HepG2 (cell line): ENCODE results near the gene SPOCD1. TPM values are rescaled to one million over a fixed set of nuclear protein-coding genes. Genes with fewer than 3 reads are reported as not detected.

Experiments
- CEBPB ChIP-seq: IDR thresholded peaks from 2 replicates; pipeline ENCODE4 v1.6.1; 2011; ENCODE audit warnings: low read depth, low read length, improper control_type of control experiment, borderline replicate concordance
- EED ChIP-seq: sonication (generic); formaldehyde crosslinking; IDR thresholded peaks from 2 replicates; pipeline ENCODE4 v1.5.0; 2020; ENCODE audit warnings: mild to moderate bottlenecking, missing genetic modification reagents
- ELF4 ChIP-seq: sonication (generic); formaldehyde crosslinking; IDR thresholded peaks from 2 replicates; pipeline ENCODE4 v1.5.0; 2020; ENCODE audit warnings: missing genetic modification reagents, mild to moderate bottlenecking, moderate library complexity, borderline replicate concordance
- GABPA ChIP-seq, 2 experiments: IDR thresholded peaks; 2 replicates each; pipeline ENCODE4 v1.6.1; 2011 to 2016; ENCODE audit warnings: low read depth in 2 of 2, low read length in 1 of 2, missing biosample characterization in 1 of 2, missing genetic modification characterization in 1 of 2
- HDAC6 ChIP-seq: fragments of 200-600 bp; sonication (generic); IDR thresholded peaks from 2 replicates; pipeline ENCODE4 v1.7.0; 2017; ENCODE audit warnings: mild to moderate bottlenecking, antibody characterized with exemption, low read length, low read depth
- HMGA1 ChIP-seq: sonication (generic); formaldehyde crosslinking; conservative IDR thresholded peaks from 2 replicates; pipeline ENCODE4 v1.4.0; 2020; ENCODE audit warnings: missing genetic modification reagents
- KLF6 ChIP-seq: IDR thresholded peaks from 2 replicates; pipeline ENCODE4 v1.8.0; 2016; ENCODE audit warnings: missing biosample characterization, missing genetic modification reagents
- POGZ ChIP-seq: sonication (generic); formaldehyde crosslinking; IDR thresholded peaks from 2 replicates; pipeline ENCODE4 v1.4.0; 2020; ENCODE audit warnings: mild to moderate bottlenecking, missing genetic modification reagents
- SMAD9 ChIP-seq: sonication (generic); formaldehyde crosslinking; IDR thresholded peaks from 2 replicates; pipeline ENCODE4 v1.5.1; 2020; ENCODE audit warnings: mild to moderate bottlenecking, missing genetic modification reagents
- ZFX ChIP-seq: sonication (generic); formaldehyde crosslinking; IDR thresholded peaks from 2 replicates; pipeline ENCODE4 v1.4.0; 2020; ENCODE audit warnings: mild to moderate bottlenecking, low read depth, missing genetic modification reagents, moderate library complexity
- ZKSCAN1 ChIP-seq: fragments of 150-350 bp; IDR thresholded peaks from 2 replicates; pipeline ENCODE4 v1.6.1; 2014; ENCODE audit warnings: low read length
- ZKSCAN5 ChIP-seq: sonication (generic); formaldehyde crosslinking; IDR thresholded peaks from 2 replicates; pipeline ENCODE4 v1.5.1; 2020; ENCODE audit warnings: mild to moderate bottlenecking, missing genetic modification reagents
- ZMAT3 ChIP-seq: sonication (generic); formaldehyde crosslinking; conservative IDR thresholded peaks from 2 replicates; pipeline ENCODE4 v1.7.0; 2021; ENCODE audit warnings: missing genetic modification reagents
- ZNF180 ChIP-seq: sonication (generic); formaldehyde crosslinking; IDR thresholded peaks from 2 replicates; pipeline ENCODE4 v1.4.0; 2020; ENCODE audit warnings: low read depth, missing genetic modification reagents, borderline replicate concordance
- ZNF326 ChIP-seq: sonication (generic); formaldehyde crosslinking; IDR thresholded peaks from 2 replicates; pipeline ENCODE4 v1.4.0; 2020; ENCODE audit warnings: missing genetic modification reagents, borderline replicate concordance
- ZNF468 ChIP-seq: sonication (generic); formaldehyde crosslinking; IDR thresholded peaks from 2 replicates; pipeline ENCODE4 v1.8.0; 2022; ENCODE audit warnings: mild to moderate bottlenecking, moderate library complexity, missing genetic modification reagents
- ZNF713 ChIP-seq: sonication (generic); formaldehyde crosslinking; IDR thresholded peaks from 2 replicates; pipeline ENCODE4 v1.4.0; 2020; ENCODE audit warnings: mild to moderate bottlenecking, missing genetic modification reagents
- ZNF772 ChIP-seq: sonication (generic); formaldehyde crosslinking; IDR thresholded peaks from 2 replicates; pipeline ENCODE4 v1.5.0; 2020; ENCODE audit warnings: mild to moderate bottlenecking, missing genetic modification reagents
- ZNF878 ChIP-seq: sonication (generic); formaldehyde crosslinking; IDR thresholded peaks from 2 replicates; pipeline ENCODE4 v1.8.1; 2023; ENCODE audit warnings: mild to moderate bottlenecking, missing genetic modification reagents, moderate library complexity
- polyA plus RNA-seq, 8 experiments: library from polyadenylated mRNA; depleted of rRNA in 3 of 8; stranded (reverse) in 7 of 8; unstranded in 1 of 8; fragments of >200 nt; fragmentation: Illumina TruSeq in 4 of 8; extraction: Trizol in 4 of 8; gene quantifications; 2 replicates each; pipeline versions ENCODE4 v1.2.1 to v1.2.3, GENCODE V29; 2011 to 2016; ENCODE audit warnings: low read depth in 4 of 8, missing spikeins in 1 of 8, mixed read lengths in 1 of 8; ENCODE audit not compliant: insufficient read depth in 1 of 8
- total RNA-seq, 5 experiments: library from RNA; depleted of rRNA; stranded (reverse); fragments of >200 nt; fragmentation: Illumina TruSeq; extraction: Trizol; gene quantifications; 2 replicates each; pipeline ENCODE4 v1.2.3, GENCODE V29; 2016; ENCODE audit warnings: low read depth in 1 of 5
- TF ChIP-seq, protein P1 (sequence below): IDR thresholded peaks from 2 replicates; pipeline ENCODE4 v1.6.1; 2016
- TF ChIP-seq, protein P2 (sequence below): sonication (generic); formaldehyde crosslinking; IDR thresholded peaks from 2 replicates; pipeline ENCODE4 v1.5.0; 2020; ENCODE audit warnings: mild to moderate bottlenecking, low read depth, missing genetic modification reagents, borderline replicate concordance
- TF ChIP-seq, protein P3 (sequence below): sonication (generic); formaldehyde crosslinking; IDR thresholded peaks from 2 replicates; pipeline ENCODE4 v1.4.0; 2020; ENCODE audit warnings: missing genetic modification reagents, mild to moderate bottlenecking, borderline replicate concordance
- TF ChIP-seq, protein P4 (sequence below): sonication (generic); formaldehyde crosslinking; IDR thresholded peaks from 2 replicates; pipeline ENCODE4 v1.4.0; 2020; ENCODE audit warnings: missing genetic modification reagents

SPOCD1 gene
- total and polyA plus RNA-seq, 2 of the 13 experiments (the other 11 are each of a cell fraction or from before 2014, with no cell fraction given) = 0.24 to 0.29 TPM

DNA sequence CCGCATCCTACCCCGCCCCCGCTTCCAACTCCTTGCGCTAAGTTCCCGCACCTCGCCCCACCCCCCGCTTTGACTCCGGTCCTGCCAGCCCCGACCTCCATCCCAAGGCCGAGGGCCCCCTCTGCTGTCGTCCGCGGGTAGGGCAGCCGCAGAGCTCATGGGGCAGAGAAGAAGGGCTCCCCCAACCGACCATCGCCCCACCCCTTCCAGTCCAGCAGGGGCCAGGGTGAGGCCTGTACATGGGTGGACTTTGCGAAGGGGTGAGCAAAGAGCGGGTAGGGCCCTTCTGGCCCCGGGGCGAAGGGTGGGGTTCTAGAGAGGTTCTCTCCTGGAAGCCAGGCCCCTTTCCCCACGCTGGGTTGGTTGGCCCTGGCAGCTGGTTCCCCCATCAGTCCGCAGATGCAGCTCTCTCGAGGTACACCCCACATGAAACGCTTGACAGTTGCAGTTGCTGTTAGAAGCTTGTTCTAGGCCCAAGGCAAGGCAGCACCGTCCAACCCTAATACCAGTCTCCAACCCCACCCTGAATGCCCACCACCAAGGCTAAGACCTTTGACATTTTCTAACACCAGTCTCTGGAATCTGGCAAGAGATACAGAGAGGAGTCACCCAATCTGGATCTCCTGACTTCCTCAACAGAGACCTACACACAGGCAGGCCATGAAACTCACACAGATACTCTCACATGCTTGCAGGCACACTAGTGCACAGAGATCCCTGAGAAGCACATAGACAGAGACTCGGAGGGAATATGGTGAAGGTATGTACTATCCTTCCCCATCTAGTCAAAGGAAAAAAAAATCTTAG is 26.4 kb downstream of the SPOCD1 start (continued):
- TF ChIP-seq, protein P1, sequence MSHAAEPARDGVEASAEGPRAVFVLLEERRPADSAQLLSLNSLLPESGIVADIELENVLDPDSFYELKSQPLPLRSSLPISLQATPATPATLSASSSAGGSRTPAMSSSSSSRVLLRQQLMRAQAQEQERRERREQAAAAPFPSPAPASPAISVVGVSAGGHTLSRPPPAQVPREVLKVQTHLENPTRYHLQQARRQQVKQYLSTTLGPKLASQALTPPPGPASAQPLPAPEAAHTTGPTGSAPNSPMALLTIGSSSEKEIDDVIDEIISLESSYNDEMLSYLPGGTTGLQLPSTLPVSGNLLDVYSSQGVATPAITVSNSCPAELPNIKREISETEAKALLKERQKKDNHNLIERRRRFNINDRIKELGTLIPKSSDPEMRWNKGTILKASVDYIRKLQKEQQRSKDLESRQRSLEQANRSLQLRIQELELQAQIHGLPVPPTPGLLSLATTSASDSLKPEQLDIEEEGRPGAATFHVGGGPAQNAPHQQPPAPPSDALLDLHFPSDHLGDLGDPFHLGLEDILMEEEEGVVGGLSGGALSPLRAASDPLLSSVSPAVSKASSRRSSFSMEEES (CRISPR knock-in tag) = no peak
- TF ChIP-seq KLF6 = no peak
- TF ChIP-seq ZNF468 (CRISPR knock-in tag) = no peak
- TF ChIP-seq CEBPB = no peak
- TF ChIP-seq ZNF772 (CRISPR knock-in tag) = no peak
- TF ChIP-seq EED (CRISPR knock-in tag) = no peak
- no peak for TF ChIP-seq ELF4 (CRISPR knock-in tag)
- TF ChIP-seq ZKSCAN1 = no peak
- TF ChIP-seq HMGA1 = no peak
- no peak for TF ChIP-seq ZNF713 (CRISPR knock-in tag)
- no peak for TF ChIP-seq HDAC6
- TF ChIP-seq ZMAT3 = no peak
- no peak for TF ChIP-seq ZKSCAN5 (CRISPR knock-in tag)
- no peak for TF ChIP-seq ZNF180 (CRISPR knock-in tag)
- no peak for TF ChIP-seq GABPA (IDR thresholded peaks at IDR 0.05; ENCODE audit: low read depth, low read length)
- no peak for TF ChIP-seq GABPA (CRISPR knock-in tag; IDR thresholded peaks at IDR 0.05; ENCODE audit: low read depth)
- TF ChIP-seq SMAD9 (CRISPR knock-in tag) = no peak
- TF ChIP-seq, protein P2, sequence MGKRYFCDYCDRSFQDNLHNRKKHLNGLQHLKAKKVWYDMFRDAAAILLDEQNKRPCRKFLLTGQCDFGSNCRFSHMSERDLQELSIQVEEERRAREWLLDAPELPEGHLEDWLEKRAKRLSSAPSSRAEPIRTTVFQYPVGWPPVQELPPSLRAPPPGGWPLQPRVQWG (CRISPR knock-in tag) = no peak
- no peak for TF ChIP-seq POGZ
- TF ChIP-seq ZFX (CRISPR knock-in tag) = no peak; the same call in 1 of the 2 replicates
- no peak for TF ChIP-seq ZNF878 (CRISPR knock-in tag)
- TF ChIP-seq ZNF326 (CRISPR knock-in tag) = no peak
- TF ChIP-seq, protein P3, sequence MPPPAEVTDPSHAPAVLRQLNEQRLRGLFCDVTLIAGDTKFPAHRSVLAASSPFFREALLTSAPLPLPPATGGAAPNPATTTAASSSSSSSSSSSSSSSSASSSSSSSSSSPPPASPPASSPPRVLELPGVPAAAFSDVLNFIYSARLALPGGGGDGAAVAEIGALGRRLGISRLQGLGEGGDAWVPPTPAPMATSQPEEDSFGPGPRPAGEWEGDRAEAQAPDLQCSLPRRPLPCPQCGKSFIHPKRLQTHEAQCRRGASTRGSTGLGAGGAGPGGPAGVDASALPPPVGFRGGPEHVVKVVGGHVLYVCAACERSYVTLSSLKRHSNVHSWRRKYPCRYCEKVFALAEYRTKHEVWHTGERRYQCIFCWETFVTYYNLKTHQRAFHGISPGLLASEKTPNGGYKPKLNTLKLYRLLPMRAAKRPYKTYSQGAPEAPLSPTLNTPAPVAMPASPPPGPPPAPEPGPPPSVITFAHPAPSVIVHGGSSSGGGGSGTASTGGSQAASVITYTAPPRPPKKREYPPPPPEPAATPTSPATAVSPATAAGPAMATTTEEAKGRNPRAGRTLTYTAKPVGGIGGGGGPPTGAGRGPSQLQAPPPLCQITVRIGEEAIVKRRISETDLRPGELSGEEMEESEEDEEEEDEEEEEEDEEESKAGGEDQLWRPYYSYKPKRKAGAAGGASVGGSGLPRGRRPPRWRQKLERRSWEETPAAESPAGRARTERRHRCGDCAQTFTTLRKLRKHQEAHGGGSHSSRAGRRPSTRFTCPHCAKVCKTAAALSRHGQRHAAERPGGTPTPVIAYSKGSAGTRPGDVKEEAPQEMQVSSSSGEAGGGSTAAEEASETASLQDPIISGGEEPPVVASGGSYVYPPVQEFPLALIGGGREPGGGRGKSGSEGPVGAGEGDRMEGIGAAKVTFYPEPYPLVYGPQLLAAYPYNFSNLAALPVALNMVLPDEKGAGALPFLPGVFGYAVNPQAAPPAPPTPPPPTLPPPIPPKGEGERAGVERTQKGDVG (CRISPR knock-in tag) = no peak
- TF ChIP-seq, protein P4, sequence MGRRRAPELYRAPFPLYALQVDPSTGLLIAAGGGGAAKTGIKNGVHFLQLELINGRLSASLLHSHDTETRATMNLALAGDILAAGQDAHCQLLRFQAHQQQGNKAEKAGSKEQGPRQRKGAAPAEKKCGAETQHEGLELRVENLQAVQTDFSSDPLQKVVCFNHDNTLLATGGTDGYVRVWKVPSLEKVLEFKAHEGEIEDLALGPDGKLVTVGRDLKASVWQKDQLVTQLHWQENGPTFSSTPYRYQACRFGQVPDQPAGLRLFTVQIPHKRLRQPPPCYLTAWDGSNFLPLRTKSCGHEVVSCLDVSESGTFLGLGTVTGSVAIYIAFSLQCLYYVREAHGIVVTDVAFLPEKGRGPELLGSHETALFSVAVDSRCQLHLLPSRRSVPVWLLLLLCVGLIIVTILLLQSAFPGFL (CRISPR knock-in tag) = no peak
